ENCODE results near the gene LRRC43. TPM values are rescaled to one million over a fixed set of nuclear protein-coding genes. Genes with fewer than 3 reads are reported as not detected.

The LRRC43 gene
- total RNA-seq, 1 experiment from 2014 or later = 0.22 TPM

DNA sequence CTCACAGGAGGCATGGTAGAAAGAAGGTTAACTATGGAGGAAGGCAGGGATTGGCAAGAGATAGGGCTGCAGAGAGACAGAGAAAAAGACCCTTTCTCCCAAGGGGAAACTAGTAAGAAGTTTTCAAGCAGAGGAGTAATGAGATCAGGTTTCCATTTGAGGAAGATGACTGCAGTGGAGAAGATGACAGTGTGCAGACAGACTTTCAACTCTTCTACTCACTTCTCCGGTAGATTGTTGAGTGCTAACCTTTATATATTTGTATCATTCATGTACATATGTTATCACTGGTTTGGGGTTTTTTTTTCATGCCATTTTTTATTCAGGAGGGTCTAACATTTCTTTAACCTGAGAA, 14.7 kb downstream of the LRRC43 start (continued):
- TF ChIP-seq, protein P1, sequence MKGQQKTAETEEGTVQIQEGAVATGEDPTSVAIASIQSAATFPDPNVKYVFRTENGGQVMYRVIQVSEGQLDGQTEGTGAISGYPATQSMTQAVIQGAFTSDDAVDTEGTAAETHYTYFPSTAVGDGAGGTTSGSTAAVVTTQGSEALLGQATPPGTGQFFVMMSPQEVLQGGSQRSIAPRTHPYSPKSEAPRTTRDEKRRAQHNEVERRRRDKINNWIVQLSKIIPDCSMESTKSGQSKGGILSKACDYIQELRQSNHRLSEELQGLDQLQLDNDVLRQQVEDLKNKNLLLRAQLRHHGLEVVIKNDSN (CRISPR knock-in tag; IDR thresholded peaks at IDR 0.05) = no peak
- TF ChIP-seq, protein P2, sequence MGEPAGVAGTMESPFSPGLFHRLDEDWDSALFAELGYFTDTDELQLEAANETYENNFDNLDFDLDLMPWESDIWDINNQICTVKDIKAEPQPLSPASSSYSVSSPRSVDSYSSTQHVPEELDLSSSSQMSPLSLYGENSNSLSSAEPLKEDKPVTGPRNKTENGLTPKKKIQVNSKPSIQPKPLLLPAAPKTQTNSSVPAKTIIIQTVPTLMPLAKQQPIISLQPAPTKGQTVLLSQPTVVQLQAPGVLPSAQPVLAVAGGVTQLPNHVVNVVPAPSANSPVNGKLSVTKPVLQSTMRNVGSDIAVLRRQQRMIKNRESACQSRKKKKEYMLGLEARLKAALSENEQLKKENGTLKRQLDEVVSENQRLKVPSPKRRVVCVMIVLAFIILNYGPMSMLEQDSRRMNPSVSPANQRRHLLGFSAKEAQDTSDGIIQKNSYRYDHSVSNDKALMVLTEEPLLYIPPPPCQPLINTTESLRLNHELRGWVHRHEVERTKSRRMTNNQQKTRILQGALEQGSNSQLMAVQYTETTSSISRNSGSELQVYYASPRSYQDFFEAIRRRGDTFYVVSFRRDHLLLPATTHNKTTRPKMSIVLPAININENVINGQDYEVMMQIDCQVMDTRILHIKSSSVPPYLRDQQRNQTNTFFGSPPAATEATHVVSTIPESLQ (CRISPR knock-in tag; IDR thresholded peaks at IDR 0.05) = no peak
- TF ChIP-seq EMX1 (CRISPR knock-in tag; IDR thresholded peaks at IDR 0.05) (no peak), SMAD3 (CRISPR knock-in tag; IDR thresholded peaks at IDR 0.05; ENCODE audit: borderline replicate concordance) (no peak), HMGA2 (CRISPR knock-in tag; IDR thresholded peaks at IDR 0.05) (no peak), ZNF512 (CRISPR knock-in tag; IDR thresholded peaks at IDR 0.05; ENCODE audit: borderline replicate concordance) (no peak), E2F4 (CRISPR knock-in tag; IDR thresholded peaks at IDR 0.05; ENCODE audit: borderline replicate concordance, low read depth) (no peak), ZNF317 (CRISPR knock-in tag; IDR thresholded peaks at IDR 0.05; ENCODE audit: borderline replicate concordance, low read depth) (no peak)
- TF ChIP-seq, protein P3, sequence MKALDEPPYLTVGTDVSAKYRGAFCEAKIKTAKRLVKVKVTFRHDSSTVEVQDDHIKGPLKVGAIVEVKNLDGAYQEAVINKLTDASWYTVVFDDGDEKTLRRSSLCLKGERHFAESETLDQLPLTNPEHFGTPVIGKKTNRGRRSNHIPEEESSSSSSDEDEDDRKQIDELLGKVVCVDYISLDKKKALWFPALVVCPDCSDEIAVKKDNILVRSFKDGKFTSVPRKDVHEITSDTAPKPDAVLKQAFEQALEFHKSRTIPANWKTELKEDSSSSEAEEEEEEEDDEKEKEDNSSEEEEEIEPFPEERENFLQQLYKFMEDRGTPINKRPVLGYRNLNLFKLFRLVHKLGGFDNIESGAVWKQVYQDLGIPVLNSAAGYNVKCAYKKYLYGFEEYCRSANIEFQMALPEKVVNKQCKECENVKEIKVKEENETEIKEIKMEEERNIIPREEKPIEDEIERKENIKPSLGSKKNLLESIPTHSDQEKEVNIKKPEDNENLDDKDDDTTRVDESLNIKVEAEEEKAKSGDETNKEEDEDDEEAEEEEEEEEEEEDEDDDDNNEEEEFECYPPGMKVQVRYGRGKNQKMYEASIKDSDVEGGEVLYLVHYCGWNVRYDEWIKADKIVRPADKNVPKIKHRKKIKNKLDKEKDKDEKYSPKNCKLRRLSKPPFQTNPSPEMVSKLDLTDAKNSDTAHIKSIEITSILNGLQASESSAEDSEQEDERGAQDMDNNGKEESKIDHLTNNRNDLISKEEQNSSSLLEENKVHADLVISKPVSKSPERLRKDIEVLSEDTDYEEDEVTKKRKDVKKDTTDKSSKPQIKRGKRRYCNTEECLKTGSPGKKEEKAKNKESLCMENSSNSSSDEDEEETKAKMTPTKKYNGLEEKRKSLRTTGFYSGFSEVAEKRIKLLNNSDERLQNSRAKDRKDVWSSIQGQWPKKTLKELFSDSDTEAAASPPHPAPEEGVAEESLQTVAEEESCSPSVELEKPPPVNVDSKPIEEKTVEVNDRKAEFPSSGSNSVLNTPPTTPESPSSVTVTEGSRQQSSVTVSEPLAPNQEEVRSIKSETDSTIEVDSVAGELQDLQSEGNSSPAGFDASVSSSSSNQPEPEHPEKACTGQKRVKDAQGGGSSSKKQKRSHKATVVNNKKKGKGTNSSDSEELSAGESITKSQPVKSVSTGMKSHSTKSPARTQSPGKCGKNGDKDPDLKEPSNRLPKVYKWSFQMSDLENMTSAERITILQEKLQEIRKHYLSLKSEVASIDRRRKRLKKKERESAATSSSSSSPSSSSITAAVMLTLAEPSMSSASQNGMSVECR (CRISPR knock-in tag; IDR thresholded peaks at IDR 0.05; ENCODE audit: borderline replicate concordance) = no peak

- Mint-ChIP-seq H3K4me1 (peaks cover 11% of the 10 kb centered on the region), H3K27me3 (ENCODE audit: low read depth) (peaks cover 28% of the 10 kb centered on the region), H3K27ac (no peak overlapping the region; the same call in 1 of the 2 replicates), H3K9me3 (peaks cover 12% of the 10 kb centered on the region), H3K4me3 (no peak overlapping the region), H3K36me3 (peaks cover 4% of the 10 kb centered on the region; the same call in 1 of the 2 replicates)
- ChIA-PET CTCF (interaction anchor here (1.5 kb wide), 1 partner anchor 62 kb away, joined by 4 read pairs; no protein-coding TSS in a partner anchor), POLR2A (no interaction called here)
- DNase-seq (ENCODE audit: low spot score) = no peak
- ATAC-seq = no peak
- TF ChIP-seq, protein P4, sequence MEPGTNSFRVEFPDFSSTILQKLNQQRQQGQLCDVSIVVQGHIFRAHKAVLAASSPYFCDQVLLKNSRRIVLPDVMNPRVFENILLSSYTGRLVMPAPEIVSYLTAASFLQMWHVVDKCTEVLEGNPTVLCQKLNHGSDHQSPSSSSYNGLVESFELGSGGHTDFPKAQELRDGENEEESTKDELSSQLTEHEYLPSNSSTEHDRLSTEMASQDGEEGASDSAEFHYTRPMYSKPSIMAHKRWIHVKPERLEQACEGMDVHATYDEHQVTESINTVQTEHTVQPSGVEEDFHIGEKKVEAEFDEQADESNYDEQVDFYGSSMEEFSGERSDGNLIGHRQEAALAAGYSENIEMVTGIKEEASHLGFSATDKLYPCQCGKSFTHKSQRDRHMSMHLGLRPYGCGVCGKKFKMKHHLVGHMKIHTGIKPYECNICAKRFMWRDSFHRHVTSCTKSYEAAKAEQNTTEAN (CRISPR knock-in tag; IDR thresholded peaks at IDR 0.05) = no peak
- TF ChIP-seq, protein P5, sequence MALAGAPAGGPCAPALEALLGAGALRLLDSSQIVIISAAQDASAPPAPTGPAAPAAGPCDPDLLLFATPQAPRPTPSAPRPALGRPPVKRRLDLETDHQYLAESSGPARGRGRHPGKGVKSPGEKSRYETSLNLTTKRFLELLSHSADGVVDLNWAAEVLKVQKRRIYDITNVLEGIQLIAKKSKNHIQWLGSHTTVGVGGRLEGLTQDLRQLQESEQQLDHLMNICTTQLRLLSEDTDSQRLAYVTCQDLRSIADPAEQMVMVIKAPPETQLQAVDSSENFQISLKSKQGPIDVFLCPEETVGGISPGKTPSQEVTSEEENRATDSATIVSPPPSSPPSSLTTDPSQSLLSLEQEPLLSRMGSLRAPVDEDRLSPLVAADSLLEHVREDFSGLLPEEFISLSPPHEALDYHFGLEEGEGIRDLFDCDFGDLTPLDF (CRISPR knock-in tag; IDR thresholded peaks at IDR 0.05) = no peak
- TF ChIP-seq USF2 (CRISPR knock-in tag; IDR thresholded peaks at IDR 0.05) (no peak), CREM (CRISPR knock-in tag; IDR thresholded peaks at IDR 0.05) (no peak), NR1H2 (CRISPR knock-in tag; IDR thresholded peaks at IDR 0.05) (no peak), ZNF396 (CRISPR knock-in tag; IDR thresholded peaks at IDR 0.05; ENCODE audit: borderline replicate concordance) (no peak), E2F4 (CRISPR knock-in tag; IDR thresholded peaks at IDR 0.05; ENCODE audit: borderline replicate concordance, low read depth) (no peak)
Observed at GRCh38 chr12:122199484-122200355, 16.8 kb downstream of the LRRC43 start.
